ENCODE measurements around the gene SHKBP1.
"Not testable (repeated sequence)": the region's sequence is repeated elsewhere in the genome, so short reads cannot be mapped to it uniquely, and the experiment has no call there.

SHKBP1 gene

DNA sequence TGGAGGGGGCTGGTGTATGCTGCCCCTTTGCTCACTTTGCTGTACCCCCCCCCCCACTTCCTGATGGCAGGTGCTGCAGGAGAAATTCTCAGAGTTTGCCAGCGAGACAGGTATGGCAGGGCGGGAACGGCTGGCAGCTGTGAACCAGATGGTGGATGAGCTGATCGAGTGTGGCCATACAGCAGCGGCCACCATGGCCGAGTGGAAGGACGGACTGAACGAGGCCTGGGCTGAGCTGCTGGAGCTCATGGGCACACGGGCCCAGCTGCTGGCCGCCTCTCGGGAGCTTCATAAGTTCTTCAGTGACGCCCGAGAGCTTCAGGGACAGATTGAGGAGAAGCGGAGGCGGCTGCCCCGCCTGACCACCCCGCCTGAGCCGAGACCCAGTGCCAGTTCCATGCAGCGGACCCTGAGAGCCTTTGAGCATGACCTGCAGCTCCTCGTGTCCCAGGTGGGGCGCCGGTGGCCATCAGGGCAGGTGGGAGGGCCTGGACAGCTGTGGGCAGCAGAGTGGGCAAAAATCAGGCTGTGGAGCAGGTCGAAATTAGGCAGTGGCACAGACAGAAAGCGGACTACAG is 19.6 kb upstream of the SHKBP1 start:
- no peak for DNase-seq

DNA sequence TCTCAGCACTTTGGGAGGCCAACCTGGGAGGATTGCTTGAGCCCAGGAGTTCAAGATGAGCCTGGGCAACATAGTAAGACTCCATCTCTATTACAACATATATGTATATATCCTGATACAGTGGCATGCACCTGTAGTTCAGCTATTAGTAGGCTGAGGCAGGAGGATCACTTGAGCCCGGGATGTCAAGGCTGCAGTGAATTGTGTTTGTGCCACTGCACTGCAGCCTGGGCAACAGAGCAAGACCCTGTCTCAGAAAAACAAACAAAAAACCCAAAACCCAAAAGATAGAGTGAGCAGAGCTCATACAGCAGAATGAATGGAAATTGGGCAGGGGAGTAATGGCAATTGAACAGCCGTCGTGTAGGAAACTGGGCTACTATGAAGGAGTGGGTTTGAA is 17.3 kb upstream of the SHKBP1 start:
- no peak for DNase-seq

DNA sequence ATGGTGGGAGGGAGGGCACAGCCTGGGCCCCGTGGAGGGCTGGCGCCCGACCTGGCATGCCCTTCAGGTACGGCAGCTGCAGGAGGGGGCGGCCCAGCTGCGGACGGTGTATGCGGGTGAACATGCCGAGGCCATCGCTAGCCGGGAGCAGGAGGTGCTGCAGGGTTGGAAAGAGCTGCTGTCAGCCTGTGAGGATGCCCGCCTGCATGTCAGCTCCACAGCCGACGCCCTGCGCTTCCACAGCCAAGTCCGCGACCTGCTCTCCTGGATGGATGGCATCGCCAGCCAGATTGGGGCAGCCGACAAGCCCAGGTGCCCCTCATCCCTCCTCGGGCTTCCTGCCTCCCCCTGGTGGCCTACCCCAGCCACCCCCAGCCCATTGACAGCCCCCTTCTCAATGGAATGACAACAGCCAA is 16.6 kb upstream of the SHKBP1 start:
- no peak for DNase-seq

DNA sequence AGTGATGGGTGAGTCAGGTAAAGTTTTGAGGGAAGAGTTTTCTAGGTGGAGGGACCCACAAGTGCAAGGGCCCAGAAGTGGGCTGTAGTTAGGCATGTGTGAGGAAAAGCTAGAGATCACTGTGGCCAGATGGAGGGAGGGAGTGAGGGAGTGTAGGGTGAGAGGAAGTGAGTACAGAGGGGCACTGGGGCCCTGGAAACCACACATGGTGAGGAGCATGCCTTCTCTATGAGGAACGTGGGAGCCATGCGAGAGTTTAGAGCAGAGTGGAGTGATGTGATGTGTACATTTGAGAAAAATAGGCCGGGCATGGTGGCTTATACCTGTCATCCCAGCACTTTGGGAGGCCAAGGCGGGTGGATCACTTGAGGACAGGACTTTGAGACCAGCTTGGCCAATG is 14.7 kb upstream of the SHKBP1 start:
- no peak for DNase-seq

DNA sequence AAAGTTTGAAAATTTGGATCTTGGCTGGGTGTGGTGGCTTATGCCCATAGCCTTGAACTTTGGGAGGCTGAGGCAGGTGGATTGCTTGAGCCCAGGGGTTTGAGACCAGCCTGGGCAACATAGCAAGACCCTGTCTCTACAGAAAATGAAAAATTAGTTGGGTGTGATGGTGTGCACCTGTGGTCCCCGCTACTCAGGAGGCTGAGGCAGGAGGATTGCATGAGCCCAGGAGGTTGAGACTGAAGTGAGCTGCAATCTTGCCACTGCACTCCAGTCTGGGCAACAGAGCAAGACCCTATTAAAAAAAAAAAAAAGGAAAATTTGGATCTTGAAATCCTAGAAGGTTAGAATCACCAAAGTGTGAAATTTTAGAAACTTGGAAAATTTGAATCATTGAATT is 12.1 kb upstream of the SHKBP1 start:
- DNase-seq, result not testable (repeated sequence)

DNA sequence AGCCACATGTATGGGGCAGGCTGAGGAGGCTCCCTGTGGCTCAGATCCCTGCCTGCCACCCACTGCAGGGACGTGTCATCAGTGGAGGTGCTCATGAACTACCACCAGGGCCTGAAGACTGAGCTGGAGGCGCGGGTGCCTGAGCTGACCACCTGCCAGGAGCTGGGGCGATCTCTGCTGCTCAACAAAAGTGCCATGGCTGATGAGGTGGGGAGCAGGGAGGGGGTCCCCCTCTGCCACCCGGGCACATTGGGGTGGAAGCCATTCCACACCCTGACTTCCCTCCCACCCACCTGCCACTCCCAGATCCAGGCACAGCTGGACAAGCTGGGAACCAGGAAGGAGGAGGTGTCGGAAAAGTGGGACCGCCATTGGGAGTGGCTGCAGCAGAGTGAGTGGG is 11.3 kb upstream of the SHKBP1 start:
- DNase-seq, result no peak

DNA sequence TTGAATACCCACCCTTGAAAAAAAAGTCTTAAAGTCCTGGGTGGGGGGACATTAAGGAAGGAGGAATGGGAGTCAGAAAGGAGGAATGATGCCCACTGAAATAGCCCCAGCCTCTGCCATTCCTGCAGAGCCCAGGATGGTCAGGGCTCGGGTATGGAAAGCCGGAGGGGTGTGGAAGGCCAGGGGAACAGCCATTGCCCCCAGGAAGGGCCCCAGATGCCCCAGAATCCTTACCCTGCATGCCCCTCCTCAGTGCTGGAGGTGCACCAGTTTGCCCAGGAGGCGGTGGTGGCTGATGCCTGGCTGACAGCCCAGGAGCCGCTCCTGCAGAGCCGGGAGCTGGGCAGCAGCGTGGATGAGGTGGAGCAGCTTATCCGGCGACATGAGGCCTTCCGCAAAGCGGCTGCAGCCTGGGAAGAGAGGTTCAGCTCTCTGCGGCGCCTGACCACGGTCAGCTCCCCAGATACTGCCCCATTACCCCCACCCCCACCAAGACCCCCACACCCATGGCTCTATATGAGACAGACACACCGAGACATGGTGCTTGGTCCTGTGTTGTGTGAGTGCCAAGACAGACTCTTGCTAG is 10.7 kb upstream of the SHKBP1 start:
- DNase-seq, result no peak

DNA sequence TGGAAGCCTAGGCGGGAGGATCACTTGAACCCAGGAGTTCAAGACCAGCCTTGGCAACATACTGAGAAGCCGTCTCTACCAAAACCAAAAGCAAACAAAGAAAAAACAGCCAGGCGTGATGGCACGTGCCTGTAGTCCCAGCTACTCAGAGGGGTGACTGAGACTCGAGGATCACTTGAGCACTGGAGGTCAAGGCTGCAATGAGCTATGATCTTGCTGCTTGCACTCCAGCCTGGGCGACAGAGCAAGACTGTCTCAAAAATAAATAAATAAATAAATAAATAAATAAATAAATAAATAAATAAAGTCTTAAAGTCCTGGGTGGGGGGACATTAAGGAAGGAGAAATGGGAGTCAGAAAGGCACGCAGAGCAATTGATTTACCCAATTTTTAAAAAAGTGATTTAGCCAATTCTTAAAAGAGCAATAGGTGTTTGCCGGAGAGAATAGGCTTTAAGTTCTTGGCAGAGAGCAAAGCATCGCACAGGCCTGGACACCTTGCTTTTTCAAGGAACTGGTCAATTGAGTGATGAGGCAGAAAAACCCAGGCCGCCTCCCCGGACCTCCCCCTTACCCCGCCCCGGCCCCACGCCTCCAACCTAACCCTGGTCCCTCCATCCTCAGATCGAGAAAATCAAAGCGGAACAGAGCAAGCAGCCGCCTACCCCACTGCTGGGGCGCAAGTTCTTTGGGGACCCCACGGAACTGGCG is 9.5 kb upstream of the SHKBP1 start:
- DNase-seq, result no peak

DNA sequence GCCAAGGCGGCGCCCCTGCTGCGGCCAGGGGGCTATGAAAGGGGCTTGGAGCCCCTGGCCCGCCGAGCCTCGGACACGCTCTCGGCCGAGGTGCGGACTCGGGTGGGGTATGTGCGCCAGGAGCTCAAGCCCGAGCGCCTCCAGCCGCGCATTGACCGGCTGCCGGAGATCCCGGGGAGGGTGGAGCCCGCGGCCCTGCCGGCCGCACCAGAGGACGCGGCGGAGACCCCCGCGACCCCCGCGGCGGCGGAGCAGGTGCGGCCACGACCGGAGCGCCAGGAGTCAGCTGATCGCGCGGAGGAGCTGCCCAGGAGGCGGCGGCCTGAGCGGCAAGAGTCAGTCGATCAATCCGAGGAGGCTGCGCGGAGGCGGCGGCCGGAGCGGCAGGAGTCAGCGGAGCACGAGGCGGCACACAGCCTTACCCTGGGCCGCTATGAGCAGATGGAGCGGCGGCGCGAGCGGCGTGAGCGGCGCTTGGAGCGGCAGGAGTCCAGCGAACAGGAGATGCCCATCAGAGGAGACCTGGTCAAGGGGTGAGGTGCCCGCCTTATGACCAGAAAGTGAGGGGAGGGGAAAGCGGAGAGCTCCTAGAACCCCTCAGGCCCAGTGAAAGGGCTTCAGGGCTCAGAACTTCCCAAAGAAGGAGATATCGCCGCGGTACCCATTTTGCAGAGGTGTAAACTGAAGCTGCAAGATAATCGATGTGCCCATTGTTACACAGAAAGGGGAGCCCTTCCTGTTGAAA is 8.8 kb upstream of the SHKBP1 start:
- no peak for DNase-seq

DNA sequence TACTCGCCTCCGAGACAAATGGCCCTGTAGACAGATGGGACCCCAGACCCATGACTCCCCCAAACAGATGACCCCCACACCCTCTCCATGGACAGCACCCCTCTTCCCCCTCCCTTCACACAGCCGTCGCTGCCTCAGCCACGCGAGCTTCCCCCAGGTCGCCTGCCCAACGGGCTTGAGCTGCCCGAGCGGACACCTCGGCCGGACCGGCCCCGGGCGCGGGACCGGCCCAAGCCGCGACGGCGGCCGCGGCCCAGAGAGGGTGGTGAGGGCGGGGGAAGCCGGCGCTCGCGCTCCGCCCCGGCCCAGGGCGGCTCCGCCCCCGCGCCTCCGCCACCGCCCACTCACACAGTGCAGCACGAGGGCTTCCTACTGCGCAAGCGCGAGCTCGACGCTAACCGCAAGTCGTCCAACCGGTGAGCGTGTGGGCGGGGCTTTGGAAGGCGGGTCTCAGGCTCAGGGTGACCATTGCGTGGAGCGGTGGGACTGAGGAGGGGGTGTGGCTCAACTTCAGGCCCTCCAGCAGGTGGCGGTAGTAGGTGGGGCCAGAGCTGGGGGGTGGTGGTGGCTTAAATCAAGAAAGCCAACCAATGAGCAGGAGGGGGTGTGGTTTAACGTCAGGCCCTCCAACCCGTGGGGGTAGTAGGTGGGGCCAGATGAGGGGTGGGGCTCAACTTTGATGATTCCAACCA is 6.2 kb upstream of the SHKBP1 start:
- DNase-seq, result peak; percentile 98 to 100

DNA sequence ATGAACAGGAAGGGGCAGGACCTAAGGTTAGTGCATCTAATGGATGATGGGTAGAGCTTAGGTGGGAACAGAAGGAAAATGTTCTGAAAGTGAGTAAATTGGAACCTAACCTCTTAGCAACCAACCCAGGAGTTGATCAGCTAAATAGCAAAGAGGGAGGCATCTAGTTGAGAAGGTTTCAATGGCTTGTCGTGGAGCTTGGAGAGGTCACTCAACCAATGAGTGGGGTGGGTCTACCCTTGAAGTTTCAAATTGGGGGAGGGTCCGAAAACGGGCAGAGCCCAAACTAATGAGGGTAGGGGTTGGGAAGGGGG is 5.7 kb upstream of the SHKBP1 start:
- no peak for DNase-seq

DNA sequence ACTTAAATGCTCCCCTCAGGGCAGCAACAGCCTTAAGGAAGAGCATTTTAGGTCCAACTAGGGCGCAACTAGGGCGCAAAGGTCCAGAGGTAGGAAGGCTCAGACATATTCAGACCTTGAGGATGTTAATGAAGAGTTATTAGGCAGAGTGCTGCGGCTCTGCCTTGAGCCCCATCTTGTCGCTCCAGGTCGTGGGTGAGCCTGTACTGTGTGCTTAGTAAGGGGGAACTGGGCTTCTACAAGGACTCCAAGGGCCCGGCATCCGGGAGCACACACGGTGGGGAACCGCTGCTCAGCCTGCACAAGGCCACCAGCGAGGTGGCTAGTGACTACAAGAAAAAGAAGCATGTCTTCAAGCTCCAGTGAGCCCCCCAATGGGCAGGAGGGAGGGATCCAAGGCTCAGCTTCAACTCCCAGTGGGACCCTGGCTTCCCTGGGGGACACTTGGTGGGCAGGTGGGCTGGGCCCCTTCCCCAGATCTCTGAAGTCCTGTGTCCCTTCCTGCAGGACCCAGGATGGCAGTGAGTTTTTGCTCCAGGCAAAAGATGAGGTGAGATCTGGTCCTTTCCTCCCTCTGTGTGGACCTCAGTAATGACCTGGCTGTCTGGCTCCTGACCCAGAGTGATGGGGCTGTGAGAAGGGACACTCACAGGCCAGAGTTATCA is 4.7 kb upstream of the SHKBP1 start:
- DNase-seq, result no peak

DNA sequence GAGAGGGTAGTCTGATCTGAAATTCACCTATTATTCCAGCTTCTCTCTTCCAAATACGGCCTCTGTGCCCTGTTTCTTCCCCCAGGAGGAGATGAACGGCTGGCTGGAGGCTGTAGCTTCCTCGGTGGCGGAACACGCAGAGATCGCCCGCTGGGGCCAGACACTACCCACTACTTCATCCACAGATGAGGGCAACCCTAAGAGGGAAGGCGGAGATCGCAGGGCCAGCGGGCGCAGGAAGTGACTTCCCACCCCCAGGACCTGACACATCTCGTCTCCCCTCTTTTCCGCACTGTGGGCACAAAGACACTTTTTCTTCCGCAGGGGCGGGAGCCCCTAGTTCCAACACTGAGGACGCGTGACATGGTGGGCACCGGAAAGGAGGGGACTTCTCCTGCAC is 1.3 kb upstream of the SHKBP1 start:
- no peak for DNase-seq

DNA sequence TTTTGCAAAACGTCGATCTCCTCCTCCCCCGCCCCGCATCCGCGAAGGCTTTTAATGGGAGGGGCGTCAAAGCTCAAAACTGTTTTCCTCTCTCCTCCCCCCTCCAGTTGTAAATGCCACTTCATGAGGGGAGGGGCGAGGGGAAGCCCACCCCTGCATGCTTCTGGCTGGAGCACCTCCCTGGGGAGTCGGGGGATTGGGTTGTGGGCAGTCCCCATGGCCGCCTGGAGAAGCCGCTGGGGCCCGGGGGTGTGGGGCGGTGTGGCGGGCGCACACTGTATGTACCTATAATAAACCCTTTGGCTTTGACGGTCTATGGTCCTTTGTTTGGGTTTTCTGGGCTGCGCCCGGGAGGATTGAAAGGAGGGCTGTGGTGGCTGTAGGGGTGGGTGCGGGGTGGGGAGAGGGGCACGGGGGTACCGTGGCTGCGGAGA is 505 bp upstream of the SHKBP1 start:
- no peak for DNase-seq

DNA sequence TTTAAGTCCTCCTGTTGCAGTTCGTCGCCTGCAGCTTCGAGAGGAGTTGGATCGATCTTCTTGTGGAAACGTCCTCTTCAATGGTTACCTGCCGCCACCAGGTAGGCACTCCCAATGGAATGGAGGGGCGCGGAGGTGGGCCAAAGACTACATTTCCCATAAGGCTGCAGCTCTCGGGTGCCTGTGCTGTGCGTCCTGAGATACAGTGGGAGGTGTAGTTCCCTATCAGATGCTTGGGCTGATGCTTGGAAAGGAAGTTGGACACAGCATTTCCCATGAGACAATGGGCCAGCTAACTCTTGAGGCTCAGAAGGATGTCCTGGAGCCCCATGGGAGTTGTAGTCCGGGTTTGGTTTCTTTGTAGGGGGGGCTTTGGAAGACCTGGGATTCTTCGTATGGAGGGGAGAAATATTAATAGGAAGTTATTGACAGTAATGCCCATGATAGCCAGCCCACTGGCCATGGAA is 1.8 kb downstream of the SHKBP1 start:
- no peak for DNase-seq

DNA sequence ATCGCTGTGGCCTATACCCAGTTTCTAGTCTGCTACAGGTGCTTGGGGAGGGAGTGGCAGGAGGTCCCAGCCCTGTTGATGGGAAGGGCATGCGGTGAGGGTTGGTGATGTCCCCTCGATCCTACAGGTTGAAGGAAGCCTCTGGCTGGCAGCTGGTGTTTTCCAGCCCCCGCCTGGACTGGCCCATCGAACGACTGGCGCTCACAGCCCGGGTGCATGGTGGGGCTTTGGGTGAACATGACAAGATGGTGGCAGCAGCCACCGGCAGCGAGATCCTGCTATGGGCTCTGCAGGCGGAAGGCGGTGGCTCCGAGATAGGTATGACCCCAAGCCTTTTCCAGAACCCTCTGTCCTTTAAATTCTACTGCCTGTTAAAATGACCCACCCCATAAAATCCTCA is 3.9 kb downstream of the SHKBP1 start:
- DNase-seq, result no peak

DNA sequence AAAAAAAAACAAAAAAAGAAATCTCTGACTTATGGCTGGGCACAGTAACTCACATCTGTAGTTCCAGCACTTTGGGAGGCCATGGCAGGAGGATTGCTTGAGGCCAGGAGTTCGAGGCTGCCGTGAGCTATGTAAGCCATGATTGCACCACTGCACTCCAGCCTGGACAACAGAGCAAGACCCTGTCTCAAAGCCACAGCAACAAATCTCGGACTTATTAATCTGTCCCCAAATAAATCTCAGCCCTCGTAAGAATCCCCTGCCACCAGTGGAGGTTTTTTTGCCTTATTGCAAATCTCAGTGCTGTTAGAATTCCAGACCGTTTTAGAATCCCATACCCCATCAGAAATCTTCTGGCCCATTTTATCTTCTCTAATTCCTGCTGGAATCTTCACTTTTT is 4.9 kb downstream of the SHKBP1 start:
- no peak for DNase-seq

DNA sequence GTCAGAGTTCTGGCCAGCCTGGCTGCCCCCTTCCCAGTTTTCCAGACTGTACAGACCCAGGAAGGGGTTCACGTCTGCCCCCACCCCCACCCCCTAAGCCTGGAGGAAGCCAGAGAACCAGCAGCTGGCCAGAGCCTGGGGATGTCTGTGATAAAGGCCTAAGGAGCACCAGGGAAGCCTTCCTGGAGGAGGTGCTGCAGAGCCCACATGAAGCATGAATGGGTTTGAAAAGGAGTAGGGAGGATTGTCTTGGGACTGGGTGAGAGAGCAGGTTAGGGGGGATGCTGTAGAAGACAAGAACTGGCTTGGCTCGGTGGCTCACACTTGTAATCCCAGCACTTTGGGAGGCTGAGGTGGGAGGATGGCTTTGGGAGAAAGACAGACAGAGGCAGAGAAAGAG is 5.8 kb downstream of the SHKBP1 start:
- no peak for DNase-seq

DNA sequence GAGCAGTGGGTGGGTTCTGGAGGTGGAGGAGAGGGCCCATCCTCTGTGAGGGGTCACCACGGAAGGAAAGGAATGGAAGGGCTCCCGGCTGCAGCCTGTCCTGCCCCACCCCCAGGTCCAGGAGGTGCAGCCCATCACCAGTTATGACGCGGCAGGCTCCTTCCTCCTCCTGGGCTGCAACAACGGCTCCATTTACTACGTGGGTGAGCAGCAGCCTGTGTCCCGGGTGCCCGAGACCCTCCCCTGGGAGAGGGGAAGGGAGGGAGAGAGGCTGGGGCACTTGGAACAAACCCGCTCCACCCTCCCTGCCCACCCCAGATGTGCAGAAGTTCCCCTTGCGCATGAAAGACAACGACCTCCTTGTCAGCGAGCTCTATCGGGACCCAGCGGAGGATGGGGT is 6.6 kb downstream of the SHKBP1 start:
- DNase-seq, result no peak

DNA sequence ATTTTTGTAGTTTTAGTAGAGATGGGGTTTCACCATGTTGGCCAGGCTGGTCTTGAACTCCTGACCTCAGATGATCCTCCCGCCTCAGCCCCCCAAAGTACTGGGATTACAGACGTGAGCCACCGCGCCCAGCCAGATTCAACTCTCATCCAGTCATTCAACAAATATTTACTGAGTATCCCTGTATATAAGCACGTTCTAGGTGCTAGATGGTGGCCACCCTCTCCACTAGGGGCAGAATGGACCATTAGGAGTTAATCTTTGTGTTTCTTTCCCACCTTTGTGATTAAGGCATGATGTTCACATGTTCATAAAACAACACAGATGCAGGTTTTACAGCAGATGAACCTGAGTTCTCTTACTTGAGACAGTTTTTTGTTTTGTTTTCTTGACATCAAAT is 7.3 kb downstream of the SHKBP1 start:
- no peak for DNase-seq

DNA sequence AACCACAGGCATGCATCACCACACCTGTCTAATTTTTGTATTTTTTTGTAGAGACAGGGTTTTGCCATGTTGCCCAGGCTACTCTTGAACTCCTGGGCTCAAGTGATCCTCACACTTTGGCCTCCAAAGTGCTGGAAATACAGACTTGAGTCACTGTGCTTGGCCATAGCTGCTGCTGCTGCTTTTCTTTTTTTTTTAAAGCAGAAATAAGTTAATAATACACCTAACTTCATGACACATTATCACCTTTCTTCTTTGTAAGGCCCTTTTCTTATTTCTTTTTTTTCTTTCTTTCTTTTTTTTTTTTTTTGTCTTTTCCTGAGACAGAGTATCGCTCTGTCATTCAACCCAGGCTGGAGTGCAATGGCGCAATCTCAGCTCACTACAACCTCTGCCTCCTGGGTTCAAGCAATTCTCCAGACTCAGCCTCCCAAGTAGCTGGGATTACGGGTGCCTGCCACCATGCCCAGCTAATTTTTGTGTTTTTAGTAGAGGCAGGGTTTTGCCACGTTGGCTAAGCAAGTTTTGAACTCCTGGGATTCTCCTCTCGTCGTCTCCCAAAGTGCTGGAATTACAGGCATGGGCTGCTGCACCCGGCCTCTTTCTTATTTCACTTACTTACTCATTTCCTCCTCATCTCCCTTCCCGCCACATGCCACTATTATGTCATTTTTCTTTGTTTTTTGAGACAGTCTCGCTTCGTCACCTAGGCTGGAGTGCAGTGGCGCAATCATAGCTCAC is 8.7 kb downstream of the SHKBP1 start:
- no peak for DNase-seq

DNA sequence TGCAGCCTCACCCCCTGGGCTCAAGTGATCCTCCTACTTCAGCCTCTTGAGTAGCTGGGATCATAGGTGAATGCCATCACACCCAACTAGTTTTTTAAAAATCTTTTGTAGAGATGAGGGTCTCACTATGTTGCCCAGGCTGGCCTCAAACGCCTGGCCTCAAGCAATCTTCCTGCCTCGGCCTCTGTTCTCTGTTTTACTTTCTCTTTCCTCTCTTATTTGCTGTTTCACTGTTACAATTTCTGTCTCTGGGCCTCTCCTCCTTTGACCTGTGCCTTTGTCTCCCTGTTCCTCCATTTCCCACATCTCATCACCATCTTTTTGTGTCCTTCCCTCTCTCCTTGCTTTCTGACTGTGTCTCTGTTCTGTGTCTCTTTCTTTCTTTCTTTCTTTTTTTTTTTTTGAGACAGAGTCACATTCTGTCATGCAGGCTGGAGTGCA is 9.3 kb downstream of the SHKBP1 start:
- no peak for DNase-seq

All from NCI-H187 (cell line).